Glutamatergic neuron (in vitro differentiated cells): ENCODE results near the gene NRF1. TPM values are rescaled to one million over a fixed set of nuclear protein-coding genes. Genes with fewer than 3 reads are reported as not detected.
"Not testable (repeated sequence)": the region's sequence is repeated elsewhere in the genome, so short reads cannot be mapped to it uniquely, and the experiment has no call there.

Experiments
- DNase-seq: peaks from one replicate; pipeline ENCODE4 v3.0.0; 2022
- H3K27ac Mint-ChIP-seq: one replicate; pipeline ENCODE4 v1.8.0; 2020; ENCODE audit warnings: mild to moderate bottlenecking, mixed read lengths, inconsistent platforms; ENCODE audit not compliant: unreplicated experiment
- H3K27me3 Mint-ChIP-seq: one replicate; pipeline ENCODE4 v1.8.0; 2020; ENCODE audit warnings: mild to moderate bottlenecking, moderate library complexity, mixed read lengths, inconsistent platforms; ENCODE audit not compliant: unreplicated experiment
- H3K36me3 Mint-ChIP-seq: one replicate; pipeline ENCODE4 v1.8.0; 2020; ENCODE audit warnings: mild to moderate bottlenecking, mixed read lengths, inconsistent platforms; ENCODE audit not compliant: unreplicated experiment
- H3K4me1 Mint-ChIP-seq: one replicate; pipeline ENCODE4 v1.8.0; 2020; ENCODE audit warnings: mild to moderate bottlenecking, low read depth, mixed read lengths, inconsistent platforms; ENCODE audit not compliant: unreplicated experiment
- H3K4me3 Mint-ChIP-seq: one replicate; pipeline ENCODE4 v1.8.0; 2020; ENCODE audit warnings: mild to moderate bottlenecking, mixed read lengths, inconsistent platforms; ENCODE audit not compliant: unreplicated experiment
- H3K9me3 Mint-ChIP-seq: one replicate; pipeline ENCODE4 v1.8.0; 2020; ENCODE audit warnings: mild to moderate bottlenecking, moderate library complexity, mixed read lengths, inconsistent platforms; ENCODE audit not compliant: unreplicated experiment
- total RNA-seq: library from RNA; stranded (reverse); fragmentation: NEBNext Ultra II Directional; extraction: Animal tissue kit (Norgen Biotek cat#: 25700); gene quantifications from one replicate; pipeline ENCODE4 v1.2.1, GENCODE V29; 2021; ENCODE audit not compliant: unreplicated experiment
- TF ChIP-seq, protein P1 (sequence below): fragments of 200-600 bp; sonication (generic); IDR thresholded peaks from one replicate; pipeline ENCODE4 v1.5.0; 2021; ENCODE audit not compliant: partially characterized antibody, unreplicated experiment

Gene NRF1
- total RNA-seq, 1 donor from 2014 or later: 16.4 TPM

DNA sequence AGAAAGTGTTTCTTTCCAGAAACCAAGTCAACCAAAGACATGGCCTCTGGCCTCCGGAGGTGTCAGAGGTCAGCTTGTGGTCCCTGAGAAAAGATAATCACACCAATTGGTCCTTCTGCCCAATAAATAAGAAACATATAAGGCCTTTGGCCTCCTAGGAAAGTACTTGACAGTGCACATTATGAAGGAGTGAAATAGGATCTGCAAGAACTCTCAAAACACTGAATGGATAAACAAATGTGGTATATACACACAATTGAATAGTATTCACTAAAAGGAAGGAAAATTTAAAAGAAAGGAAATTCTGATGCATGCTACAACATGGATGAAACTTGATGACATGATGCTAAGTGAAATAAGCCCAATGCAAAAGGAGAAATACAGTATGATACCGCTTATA is 35.4 kb upstream of the NRF1 start:
- Mint-ChIP-seq H3K36me3 (peaks cover 8% of the 10 kb centered on the region), H3K4me1 (no peaks in the 10 kb centered on the region), H3K4me3 (no peak overlapping the region), H3K27me3 (peaks cover 3% of the 10 kb centered on the region), H3K27ac (no peak overlapping the region), H3K9me3 (peaks cover 4% of the 10 kb centered on the region)
- no peak for DNase-seq
- TF ChIP-seq, protein P1, sequence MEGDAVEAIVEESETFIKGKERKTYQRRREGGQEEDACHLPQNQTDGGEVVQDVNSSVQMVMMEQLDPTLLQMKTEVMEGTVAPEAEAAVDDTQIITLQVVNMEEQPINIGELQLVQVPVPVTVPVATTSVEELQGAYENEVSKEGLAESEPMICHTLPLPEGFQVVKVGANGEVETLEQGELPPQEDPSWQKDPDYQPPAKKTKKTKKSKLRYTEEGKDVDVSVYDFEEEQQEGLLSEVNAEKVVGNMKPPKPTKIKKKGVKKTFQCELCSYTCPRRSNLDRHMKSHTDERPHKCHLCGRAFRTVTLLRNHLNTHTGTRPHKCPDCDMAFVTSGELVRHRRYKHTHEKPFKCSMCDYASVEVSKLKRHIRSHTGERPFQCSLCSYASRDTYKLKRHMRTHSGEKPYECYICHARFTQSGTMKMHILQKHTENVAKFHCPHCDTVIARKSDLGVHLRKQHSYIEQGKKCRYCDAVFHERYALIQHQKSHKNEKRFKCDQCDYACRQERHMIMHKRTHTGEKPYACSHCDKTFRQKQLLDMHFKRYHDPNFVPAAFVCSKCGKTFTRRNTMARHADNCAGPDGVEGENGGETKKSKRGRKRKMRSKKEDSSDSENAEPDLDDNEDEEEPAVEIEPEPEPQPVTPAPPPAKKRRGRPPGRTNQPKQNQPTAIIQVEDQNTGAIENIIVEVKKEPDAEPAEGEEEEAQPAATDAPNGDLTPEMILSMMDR: no peak

DNA sequence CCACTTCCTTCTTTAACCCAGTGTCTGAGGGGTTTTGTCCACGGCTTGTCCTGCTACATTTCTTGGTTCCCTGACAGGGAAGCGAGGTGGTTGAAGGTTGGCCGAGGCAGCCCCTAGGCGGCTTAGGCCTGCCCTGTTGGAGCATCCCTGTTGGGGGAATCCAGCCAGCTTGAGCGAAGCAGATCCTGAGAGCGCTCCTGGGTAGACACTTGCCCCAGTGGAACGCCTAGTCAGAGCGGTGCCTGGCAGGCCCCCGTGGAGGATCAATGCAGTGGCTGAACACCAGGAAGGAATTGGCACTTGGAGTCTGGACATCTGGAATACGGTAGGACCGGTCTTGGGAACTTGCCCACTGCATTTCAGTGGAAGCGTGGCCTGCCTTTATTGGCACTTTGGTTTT is 32.7 kb upstream of the NRF1 start:
- Mint-ChIP-seq H3K27ac (no peak overlapping the region), H3K36me3 (peaks cover 8% of the 10 kb centered on the region), H3K4me3 (no peak overlapping the region), H3K27me3 (peaks cover 2% of the 10 kb centered on the region), H3K4me1 (no peaks in the 10 kb centered on the region), H3K9me3 (peaks cover 5% of the 10 kb centered on the region)
- TF ChIP-seq, protein P1: no peak
- no peak for DNase-seq

DNA sequence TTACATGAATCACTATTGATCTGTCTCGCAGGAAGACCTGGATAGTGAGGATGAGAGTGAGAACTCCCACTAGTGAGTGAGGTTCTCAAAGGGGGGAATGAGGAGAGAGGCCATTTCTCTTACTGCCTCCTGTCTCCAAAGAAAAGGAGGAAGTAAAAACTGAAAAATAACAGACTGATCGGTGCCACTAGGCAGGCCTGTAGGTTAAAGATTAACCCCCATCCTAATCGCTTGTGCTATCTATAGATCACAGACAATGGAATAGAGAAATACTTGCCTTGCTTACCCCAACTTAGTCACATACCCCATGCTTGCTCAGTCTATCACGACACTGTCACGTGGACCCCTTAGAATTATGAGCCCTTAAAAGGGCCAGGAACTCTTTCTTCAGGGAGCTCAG is 25.3 kb upstream of the NRF1 start:
- not testable (repeated sequence) for H3K9me3 Mint-ChIP-seq, DNase-seq, H3K27ac Mint-ChIP-seq, H3K4me3 Mint-ChIP-seq, H3K4me1 Mint-ChIP-seq, H3K27me3 Mint-ChIP-seq
- peaks cover 21% of the 10 kb centered on the region for H3K36me3 Mint-ChIP-seq

DNA sequence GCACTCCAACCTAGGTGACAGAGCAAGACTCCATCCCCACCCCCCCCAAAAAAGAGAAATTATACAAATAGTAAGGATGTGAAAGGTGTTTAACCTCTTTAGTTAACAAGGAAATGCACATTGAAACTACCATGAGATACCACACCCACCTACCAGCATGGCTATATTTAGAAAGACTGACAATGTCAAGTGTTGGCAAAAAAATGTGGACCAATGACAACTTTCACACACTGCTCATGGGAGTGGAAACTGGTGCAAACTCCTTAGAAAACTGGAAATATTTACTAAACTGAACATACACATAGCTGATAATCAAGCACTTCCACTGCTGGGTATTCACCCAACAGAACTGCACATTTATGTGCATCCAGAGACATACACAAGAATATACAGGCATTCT is 23.3 kb upstream of the NRF1 start:
- peaks cover 2% of the 10 kb centered on the region for H3K9me3 Mint-ChIP-seq

DNA sequence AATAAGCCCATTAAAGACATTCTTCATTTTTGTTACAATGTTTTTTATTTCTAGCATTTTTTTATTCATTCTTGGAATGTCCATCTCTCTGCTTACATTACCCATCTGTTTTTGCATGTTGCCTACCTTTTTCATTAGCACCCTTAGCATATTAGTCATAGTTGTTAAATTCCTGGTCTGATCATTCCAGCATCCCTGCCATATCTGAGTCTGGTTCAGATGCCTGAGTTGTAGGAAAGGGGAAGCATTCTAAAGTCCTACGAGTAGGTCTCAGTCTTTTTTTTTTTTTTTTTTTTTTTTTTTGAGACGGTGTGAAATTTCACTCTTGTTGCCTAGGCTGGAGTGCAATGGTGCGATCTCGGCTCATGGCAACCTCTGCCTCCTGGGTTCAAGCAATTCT is 19.7 kb upstream of the NRF1 start:
- Mint-ChIP-seq H3K4me3 (no peak overlapping the region), H3K27ac (no peak overlapping the region), H3K27me3 (no peaks in the 10 kb centered on the region), H3K9me3 (no peaks in the 10 kb centered on the region), H3K4me1 (no peaks in the 10 kb centered on the region), H3K36me3 (peaks cover 6% of the 10 kb centered on the region)
- DNase-seq: no peak
- TF ChIP-seq, protein P1: no peak

More for the DNA sequence above, 23.3 kb upstream of the NRF1 start:
- Mint-ChIP-seq H3K4me1 (no peaks in the 10 kb centered on the region), H3K27me3 (no peaks in the 10 kb centered on the region), H3K36me3 (peaks cover 21% of the 10 kb centered on the region), H3K27ac (no peak overlapping the region), H3K4me3 (no peak overlapping the region)
- TF ChIP-seq, protein P1: no peak
- DNase-seq: no peak

DNA sequence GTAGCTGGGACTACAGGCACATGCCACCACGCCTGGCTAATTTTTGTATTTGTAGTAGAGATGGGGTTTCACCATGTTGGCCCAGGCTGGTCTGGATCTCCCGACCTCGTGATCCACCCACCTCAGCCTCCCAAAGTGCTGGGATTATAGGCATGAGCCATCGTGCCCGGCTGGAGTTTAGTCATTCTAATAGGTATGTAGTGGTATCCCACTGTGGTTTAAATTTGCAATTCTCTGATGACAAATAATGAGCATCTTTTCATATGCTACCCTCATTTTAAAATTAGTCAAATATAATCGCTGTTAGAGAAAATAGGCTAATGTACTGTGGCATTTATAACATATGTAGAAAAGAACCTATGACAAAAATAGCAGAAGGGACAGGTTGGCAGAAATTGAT is 15.1 kb upstream of the NRF1 start:
- H3K36me3 Mint-ChIP-seq, H3K4me1 Mint-ChIP-seq, H3K27me3 Mint-ChIP-seq, H3K27ac Mint-ChIP-seq, H3K9me3 Mint-ChIP-seq, DNase-seq, H3K4me3 Mint-ChIP-seq: not testable (repeated sequence)
